AG04450 (cell line): Measurements from ENCODE around the gene PLPPR4. TPM values are rescaled to one million over a fixed set of nuclear protein-coding genes. Genes with fewer than 3 reads are reported as not detected.

Source experiments
- CTCF ChIA-PET: fragments of 300-600, 350-600 bp; formaldehyde crosslinking; extraction: SDS; loops from one replicate; lab custom pipeline; 2022; ENCODE audit warnings: antibody characterized with exemption, inconsistent platforms; lab: Charles Lee
- POLR2A ChIA-PET: fragments of 350-600 bp; formaldehyde crosslinking; extraction: SDS; loops from one replicate; lab custom pipeline; 2021; ENCODE audit warnings: antibody characterized with exemption, inconsistent platforms; lab: Yijun Ruan, JAX
- DNase-seq: peaks from one replicate; pipeline ENCODE4 v3.0.0-alpha.2; 2011; ENCODE audit warnings: low read depth, low spot score
- H3K27ac ChIP-seq: one replicate; pipeline ENCODE4 v1.5.1; 2012; ENCODE audit warnings: low read depth, low read length, control low read depth
- H3K27me3 ChIP-seq: one replicate; pipeline ENCODE4 v1.6.0; 2012; ENCODE audit warnings: low read length; ENCODE audit not compliant: control insufficient read depth, insufficient read depth
- H3K4me3 ChIP-seq: 2 replicates; pipeline ENCODE4 v1.5.1; 2011; ENCODE audit warnings: mild to moderate bottlenecking, low read depth, low read length, control low read depth
- H3K9me3 ChIP-seq: 2 replicates; pipeline ENCODE4 v1.5.1; 2012; ENCODE audit warnings: low read length; ENCODE audit not compliant: control insufficient read depth, insufficient read depth
- polyA plus RNA-seq: library from polyadenylated mRNA; depleted of rRNA; stranded (reverse); fragments of >200 nt; gene quantifications from 2 replicates; pipeline ENCODE4 v1.2.3, GENCODE V29; 2011
- TF ChIP-seq, protein P1 (sequence below): IDR thresholded peaks from 2 replicates; pipeline ENCODE4 v1.5.1; 2011; ENCODE audit warnings: low read depth, low read length, control low read depth, inconsistent platforms

The PLPPR4 gene
- polyA plus RNA-seq, 1 experiment: 5.9 TPM

DNA sequence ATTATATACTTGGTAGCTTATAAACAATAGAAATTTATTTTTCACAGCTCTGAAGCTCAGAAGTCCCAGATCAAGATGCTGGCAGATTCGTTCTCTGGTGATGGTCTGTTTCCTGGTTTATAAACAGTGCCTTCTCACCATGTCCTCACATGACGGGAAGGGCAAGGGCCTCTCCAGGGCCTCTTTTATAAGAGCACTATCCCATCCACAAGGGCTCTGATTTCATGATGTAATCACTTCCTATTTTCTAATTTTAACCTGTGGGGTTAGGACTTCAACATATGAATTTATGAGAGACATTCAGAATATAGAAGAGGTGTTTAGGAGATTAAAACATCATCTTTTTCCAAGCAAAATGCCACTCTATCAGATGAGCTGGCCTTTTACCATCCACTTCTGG is 32.1 kb upstream of the PLPPR4 start:
- Histone ChIP-seq H3K4me3 (no peak overlapping the region), H3K27ac (no peak overlapping the region), H3K27me3 (peaks cover 7% of the 10 kb centered on the region), H3K9me3 (no peaks in the 10 kb centered on the region)
- ChIA-PET CTCF (no interaction called here), POLR2A (no interaction called here)
- TF ChIP-seq, protein P1, sequence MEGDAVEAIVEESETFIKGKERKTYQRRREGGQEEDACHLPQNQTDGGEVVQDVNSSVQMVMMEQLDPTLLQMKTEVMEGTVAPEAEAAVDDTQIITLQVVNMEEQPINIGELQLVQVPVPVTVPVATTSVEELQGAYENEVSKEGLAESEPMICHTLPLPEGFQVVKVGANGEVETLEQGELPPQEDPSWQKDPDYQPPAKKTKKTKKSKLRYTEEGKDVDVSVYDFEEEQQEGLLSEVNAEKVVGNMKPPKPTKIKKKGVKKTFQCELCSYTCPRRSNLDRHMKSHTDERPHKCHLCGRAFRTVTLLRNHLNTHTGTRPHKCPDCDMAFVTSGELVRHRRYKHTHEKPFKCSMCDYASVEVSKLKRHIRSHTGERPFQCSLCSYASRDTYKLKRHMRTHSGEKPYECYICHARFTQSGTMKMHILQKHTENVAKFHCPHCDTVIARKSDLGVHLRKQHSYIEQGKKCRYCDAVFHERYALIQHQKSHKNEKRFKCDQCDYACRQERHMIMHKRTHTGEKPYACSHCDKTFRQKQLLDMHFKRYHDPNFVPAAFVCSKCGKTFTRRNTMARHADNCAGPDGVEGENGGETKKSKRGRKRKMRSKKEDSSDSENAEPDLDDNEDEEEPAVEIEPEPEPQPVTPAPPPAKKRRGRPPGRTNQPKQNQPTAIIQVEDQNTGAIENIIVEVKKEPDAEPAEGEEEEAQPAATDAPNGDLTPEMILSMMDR: no peak
- DNase-seq: no peak

DNA sequence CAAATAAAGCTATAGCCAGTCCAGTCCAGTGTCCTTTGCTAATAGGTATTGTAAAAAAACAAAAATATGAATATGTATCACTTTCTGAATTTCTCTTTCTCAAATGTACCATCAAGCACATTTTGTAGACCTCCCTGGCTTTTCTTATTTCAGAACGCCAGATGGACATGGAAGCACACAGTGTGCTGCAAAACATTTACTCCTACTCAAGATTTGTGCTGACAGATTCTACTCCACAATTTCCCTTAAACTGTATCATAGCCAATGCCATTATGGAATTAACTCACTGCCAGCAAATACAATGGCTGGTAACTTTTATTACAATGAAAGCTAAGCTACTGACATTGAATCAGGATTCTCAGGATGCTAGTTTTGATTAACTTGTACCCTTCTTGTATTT is 30.8 kb upstream of the PLPPR4 start:
- TF ChIP-seq, protein P1: no peak
- no peaks in the 10 kb centered on the region for H3K27me3 ChIP-seq
- DNase-seq: no peak
- no peak overlapping the region for H3K27ac ChIP-seq
- POLR2A ChIA-PET: no interaction called here
- no peak overlapping the region for H3K4me3 ChIP-seq
- H3K9me3 ChIP-seq: no peaks in the 10 kb centered on the region
- CTCF ChIA-PET: no interaction called here

DNA sequence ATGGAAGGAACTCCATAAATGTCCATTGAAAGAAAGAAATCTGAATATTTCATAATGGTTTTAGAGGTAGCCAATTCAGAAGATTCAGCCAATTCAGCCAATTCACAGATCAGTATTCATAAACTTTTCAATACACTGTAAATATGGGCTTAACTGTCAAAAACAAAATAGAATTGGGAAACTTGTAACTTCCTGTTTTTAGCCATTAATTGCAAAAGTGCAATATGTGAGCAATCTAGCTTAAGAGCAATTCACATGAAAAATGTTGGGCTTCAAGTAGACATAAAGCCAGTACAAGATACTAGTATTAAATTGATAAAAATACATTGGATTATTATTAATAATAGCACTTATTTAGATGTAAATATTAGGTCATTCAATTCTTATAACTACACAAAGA is 27.5 kb upstream of the PLPPR4 start:
- H3K4me3 ChIP-seq: no peak overlapping the region
- no peaks in the 10 kb centered on the region for H3K27me3 ChIP-seq
- ChIA-PET CTCF (no interaction called here), POLR2A (no interaction called here)
- H3K9me3 ChIP-seq: no peaks in the 10 kb centered on the region
- no peak overlapping the region for H3K27ac ChIP-seq
- TF ChIP-seq, protein P1: no peak
- no peak for DNase-seq

DNA sequence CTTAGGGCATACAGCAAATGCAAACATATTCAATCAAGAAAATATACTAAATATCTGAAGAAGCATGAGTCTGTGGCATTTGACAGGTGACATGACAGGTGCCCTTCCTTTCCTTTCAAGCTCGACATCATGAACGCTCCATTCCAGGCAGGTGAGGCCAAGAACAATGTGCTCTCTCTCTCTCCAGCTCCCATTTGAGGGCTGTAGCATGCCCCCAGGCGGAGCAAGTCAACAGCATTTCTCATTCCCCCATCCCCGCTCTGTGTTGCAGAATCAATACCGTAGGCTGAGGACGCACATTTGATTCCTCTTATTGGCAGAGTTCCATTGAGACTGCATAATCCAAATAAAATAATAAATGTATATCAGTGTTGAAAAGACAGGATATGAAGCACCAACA is 24.6 kb upstream of the PLPPR4 start:
- CTCF ChIA-PET: no interaction called here
- Histone ChIP-seq H3K9me3 (no peaks in the 10 kb centered on the region), H3K4me3 (no peak overlapping the region), H3K27ac (no peak overlapping the region), H3K27me3 (no peaks in the 10 kb centered on the region)
- POLR2A ChIA-PET: no interaction called here
- TF ChIP-seq, protein P1: no peak
- DNase-seq: no peak

DNA sequence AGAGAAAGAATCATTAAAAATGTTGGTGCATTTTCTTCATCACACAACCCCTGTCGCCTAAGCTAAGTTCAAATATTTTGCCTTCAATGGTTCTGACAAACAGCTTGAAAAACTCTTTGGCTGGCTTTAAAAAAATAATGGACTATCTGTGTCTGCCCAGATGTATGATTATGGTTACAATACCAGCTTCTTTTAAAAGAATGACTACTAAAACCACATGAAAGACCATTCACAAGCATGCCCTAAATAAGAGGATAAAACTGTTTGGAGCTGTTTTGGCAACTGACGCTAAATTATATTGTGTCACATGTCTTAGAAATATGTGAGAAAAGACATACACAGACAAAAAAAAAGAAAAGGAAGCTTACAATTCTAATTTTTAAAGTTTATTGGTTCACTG is 23.7 kb upstream of the PLPPR4 start:
- Histone ChIP-seq H3K27ac (no peak overlapping the region), H3K4me3 (no peak overlapping the region), H3K9me3 (no peaks in the 10 kb centered on the region), H3K27me3 (no peaks in the 10 kb centered on the region)
- TF ChIP-seq, protein P1: no peak
- POLR2A ChIA-PET: no interaction called here
- CTCF ChIA-PET: interaction anchor here (1.7 kb wide), 1 partner anchor 242 kb away, joined by 5 read pairs; no protein-coding TSS in a partner anchor
- DNase-seq: no peak
